GM18498 (cell line): Measurements from ENCODE around the gene CTPS2.
"Not testable (repeated sequence)": the region's sequence is repeated elsewhere in the genome, so short reads cannot be mapped to it uniquely, and the experiment has no call there.

Source experiments
- ATAC-seq: cut with Tn5 transposase; IDR thresholded peaks from one replicate; pipeline ENCODE4 v1.9.1; 2021; ENCODE audit warnings: mild to moderate bottlenecking, moderate library complexity; ENCODE audit not compliant: unreplicated experiment

The CTPS2 gene

DNA sequence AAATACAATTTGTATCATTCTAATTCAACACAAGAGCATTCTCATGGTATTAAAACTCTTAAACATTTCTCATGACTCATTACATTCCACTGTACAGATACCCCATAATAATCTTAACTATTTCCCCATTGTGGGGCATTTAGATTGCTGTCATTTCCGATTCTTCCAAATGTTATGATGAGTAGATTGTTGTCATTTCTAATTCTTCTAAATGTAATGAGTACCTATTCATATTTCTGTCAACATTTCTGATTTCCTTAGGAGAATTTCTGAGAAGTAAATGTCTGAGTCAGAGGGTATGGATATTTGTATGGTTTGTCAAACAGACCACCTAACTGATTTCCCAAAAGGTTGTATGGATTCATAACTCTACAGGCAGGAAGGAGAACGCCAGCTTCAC lies 54.2 kb downstream of the CTPS2 start:
- no peak for ATAC-seq

DNA sequence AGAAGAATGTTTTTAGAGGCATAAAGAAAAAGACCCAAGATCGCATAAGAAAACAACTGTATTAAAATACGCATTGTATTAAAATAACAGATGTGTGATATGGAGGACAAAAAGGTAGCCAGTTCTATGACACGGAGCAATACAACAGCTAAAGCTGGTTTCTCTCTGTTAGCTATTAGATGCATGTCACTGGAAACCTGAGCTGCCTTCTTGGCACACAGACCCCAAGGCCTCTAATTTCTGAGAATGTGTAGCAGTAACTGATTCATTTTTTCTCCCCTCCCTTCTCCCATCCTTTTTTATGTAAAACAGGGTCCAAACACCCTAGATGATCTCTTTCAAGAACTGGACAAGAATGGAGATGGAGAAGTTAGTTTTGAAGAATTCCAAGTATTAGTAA lies 58.4 kb downstream of the CTPS2 start:
- ATAC-seq, result no peak

DNA sequence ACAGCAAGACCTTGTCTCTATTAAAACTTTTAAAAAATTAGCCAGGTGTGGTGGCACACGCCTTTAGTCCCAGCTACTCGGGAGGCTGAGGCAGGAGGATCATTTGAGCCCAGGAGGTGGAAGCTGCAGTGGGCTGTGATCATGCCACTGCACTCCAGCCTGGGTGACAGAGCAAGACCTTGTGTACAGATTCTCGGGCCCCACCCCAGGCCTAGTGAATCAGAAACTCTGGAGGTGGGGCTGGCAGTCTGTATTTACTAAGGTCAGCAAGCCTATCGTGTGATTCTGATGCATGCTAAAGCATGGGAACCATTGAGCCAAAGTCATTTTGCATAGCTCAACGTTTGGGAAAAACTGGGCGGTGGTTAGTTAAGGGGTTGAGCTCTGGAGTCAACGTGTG lies 59.0 kb downstream of the CTPS2 start:
- no peak for ATAC-seq

DNA sequence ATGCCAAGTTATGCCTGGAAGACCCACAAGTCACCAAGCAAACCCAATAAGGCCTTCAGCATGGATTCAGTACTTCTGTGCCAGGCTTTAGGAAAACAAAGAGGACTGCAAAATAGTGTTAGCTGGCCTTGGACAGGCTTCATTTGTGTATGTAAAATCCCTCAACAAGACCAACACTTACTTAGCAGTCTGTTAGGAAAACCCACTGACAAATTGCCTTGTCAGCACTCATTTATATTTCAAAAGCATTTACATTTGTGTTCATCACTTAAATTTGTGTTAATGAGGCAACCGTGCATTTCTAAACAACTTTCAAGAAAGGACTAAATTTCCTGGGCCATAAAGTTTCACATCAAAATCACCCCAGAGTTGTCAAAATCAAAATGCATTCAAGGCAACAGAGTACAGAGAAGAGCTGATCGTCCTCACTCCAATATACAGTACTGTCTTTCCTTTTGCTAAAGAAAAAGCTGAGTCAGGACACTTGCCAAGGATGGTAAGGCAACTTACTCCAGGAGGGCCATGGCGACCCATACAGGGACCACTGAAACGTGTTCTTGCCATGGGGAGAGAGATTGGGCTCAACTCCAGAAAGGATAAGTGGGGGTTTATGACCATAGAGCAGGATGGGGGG lies 61.0 kb downstream of the CTPS2 start:
- no peak for ATAC-seq

DNA sequence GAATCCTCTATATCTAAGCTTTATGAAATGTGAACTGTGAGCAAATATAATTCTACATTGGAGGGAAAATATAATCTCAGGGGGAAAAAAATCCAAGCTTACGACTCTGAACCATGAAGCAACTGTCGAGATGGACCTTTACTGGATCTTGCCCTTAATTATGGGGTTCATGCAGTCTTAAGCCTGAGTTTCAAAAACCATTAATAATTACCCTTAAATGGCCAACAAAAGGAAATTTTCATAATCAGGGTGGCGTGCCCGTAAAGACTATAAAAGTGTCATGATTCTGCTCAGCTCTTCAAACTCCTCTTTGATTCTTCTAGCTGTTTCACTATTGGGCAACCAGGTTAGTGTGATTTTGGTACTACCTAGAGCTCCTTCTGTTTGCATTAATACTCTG lies 62.6 kb downstream of the CTPS2 start, which contains the start of gene S100G:
S100G (plus strand) TSS at position 301 of the 400 bp plus-strand sequence. CDS start 849 bp downstream, outside the sequence.
- no peak for ATAC-seq

DNA sequence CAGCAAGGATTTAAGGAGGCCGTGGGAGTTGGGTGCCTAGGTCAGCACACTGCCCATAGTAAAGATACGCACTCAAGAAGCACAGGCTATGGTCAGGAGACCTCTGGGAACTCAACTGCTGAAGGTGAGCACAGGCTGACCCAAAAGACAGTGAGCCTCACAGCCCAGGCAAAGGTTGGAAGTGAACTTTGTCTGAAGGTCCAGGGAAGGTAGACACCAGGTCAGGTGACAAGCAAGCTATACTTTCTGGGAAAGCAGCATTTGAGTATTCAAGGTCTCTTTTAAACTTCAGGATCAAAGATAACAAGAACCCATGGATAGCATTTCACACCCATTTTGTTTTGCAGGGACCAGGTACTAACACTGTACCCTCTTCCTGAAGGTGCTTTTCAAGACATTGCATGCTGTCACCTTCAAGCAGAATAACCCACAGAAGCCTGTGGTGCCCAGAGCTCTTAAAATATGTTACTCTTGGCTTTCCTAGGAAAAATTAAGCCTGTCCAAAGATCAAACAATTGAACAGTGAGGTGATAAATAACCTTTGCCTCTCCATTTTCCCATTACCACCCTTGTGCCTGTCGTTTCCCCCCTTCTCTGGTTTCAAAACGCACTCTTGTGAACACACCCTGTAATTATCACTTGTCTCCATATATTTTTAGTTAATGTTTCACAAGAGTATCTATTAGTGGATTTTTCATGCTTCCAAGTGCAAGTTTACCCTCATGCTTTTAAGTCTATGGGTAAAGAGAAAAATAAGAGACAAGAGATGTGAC lies 65.9 kb downstream of the CTPS2 start:
- no peak for ATAC-seq

DNA sequence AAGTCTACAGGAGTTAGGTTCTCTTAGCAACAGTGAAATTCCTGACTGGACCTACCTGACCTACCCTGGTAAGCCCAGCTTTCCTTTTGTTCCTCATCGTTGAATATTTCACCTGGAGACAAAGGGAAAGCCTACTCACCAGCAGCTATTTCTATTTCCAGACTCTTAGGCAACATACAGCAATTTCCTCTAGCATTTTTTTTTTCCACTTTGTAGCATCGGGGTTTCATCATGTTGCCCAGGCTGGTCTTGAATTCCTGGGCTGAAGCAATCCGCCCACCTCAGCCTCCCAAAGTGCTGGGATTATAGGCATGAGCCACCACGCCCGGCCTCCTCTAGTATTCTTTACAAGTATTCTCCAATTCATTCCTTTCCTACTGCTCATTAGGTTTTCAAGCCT lies 69.3 kb downstream of the CTPS2 start:
- ATAC-seq, result no peak

DNA sequence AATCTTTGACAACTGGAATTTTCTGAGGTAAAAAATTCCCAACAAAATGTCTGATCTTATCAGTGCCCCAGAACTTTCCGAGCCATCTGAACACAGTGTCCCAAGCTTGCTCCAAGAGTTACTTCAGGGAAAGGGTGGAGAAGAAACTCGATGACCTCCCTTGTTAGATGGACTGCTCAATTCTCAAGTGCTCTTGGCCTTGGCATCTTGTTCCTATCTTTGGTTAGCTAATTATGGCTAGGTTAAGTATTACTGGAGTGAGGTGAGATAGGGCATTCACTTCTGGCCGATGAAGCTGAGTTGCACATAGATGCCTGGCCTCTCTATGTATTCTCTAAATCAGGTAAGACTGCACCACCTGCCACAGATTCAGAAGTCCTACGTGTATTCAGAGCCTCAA lies 71.6 kb downstream of the CTPS2 start:
- no peak for ATAC-seq

DNA sequence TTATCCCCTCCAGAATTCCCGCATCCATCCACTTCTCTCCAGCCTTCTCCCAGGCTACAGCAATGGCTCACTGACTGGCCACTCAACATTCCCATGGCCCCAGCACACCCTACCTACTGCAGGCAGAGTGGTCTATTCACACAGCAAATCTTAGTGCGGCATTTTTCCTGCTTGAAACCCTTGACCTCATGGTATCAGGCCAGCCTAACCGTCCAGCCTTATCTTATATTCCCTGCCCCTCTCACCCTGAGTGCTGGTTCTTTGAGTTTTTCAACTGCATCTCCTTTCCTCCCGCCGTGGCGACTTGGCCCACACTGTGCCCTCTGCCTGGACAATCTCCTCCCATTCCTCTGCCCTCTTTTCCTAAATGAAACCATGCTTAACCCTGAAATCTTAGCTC lies 72.5 kb downstream of the CTPS2 start:
- no peak for ATAC-seq

DNA sequence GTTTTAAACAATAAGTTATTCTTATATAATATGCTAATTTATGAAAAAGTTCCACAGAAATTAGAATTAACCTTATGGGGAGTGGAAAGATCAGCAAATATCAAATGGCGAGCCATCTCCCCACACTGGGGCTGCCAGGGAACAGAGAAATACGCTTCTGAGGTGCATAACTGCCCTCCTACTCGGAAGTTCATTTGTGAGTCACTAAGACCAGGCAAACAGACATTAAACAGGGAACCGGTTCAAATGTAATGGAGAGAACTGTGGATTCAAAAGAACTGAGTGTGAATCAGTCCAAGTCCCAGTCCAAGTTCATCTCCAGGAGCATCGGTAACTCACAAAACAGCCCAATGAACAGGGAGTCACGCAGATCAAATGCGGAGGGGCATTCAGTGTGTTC lies 73.9 kb downstream of the CTPS2 start:
- no peak for ATAC-seq

DNA sequence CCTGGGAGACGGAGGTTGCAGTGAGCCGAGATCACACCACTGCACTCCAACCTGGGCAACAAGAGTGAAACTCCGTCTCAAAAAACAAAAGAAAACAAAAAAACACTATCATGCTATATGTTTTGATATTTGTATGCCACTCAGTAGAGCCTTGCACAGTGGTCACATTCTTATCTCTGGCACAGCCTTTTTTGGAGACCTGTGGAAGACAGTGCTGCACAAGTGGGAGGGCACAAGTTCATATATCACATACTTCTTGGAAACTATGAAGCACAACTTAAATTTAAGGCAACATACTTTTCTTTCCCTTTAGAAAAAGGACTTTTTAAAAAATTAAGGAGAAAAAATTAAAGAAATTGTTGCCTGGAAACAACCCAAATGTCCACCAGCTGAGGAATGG lies 76.9 kb downstream of the CTPS2 start:
- ATAC-seq, result no peak

DNA sequence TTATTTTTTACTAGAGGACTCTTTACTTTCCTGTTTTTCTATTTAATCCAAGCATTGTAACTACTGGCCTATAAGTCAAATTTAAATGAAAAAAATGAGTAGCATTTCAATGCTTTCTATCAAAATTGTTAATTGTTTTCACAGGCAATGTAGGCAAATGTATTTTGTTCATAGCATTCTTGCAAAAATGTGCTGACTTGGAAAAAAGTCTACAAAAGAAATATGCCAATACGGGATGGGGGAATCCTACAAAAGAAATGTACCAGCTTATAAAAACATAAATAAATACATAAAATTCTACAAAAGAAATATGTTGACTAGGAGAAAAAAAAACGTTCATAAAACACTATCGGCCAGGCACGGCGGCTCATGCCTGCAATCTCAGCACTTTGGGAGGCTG lies 77.4 kb downstream of the CTPS2 start:
- ATAC-seq, result no peak

DNA sequence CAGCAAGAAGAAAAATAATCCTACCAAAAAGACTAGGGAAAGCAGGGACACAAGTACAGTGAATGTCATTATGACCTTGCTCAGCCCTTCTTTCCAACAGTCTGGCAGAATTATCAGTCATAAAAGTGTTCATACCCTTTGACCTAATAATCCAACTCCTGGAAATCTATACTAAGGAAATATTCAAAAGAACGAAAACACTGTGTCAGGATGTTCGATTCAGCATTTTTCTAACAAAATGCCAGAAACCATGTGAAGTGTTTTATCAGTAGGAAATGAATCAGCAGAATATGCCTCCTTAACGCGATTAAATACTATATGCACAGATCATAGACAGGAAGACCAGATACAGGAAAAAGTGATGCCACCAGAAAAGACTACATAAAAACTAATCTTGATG lies 78.7 kb downstream of the CTPS2 start:
- ATAC-seq, result no peak

DNA sequence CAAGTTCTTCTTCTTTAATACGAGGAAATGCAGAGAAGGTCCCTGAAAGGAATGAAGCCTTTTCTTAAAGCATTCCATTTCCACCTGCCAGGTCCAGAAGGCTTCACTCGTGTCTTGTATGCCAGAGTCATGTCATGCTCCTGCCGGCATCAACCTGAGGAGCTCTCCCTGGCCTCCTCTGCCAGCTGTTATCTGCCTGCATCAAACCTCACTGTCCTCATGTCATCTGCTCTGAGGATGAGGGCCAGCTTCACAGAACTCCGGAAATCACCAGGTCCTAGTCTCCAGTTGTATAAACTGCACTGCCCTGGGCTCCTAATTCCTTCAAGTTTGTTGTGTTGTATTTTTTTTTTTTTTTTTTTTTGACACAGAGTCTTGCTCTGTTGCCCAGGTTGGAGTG lies 82.6 kb downstream of the CTPS2 start:
- ATAC-seq, result no peak

DNA sequence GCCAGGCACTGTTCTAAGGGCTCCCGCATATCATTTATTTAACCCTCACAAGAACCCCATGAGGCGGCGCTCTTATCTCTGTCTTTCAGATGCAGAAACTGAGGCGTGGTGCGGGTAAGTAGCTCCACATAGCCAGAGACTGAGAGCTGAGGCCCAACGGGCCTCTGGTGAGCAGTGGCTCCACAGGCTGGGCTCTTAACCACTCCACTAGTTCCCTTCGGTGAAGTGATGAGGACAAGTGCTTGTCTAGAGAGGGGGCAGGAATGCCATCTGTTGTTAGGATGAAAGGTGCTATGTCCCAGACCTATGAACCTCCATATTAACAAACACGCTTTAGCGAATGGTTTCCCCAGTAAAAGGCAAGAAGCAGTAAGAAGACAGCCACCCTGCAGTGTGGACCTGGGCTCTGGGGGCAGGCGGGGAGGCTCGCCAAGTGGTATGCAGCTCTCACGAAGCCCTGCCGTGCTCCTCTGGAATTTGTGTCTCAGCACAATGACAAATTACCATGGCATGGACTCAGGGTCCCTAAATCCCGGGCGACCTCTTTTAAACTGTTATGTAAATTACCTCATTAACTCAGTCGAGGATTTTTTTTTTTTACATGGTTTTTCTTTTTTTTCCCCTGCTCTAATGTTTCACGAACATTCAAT lies 83.4 kb downstream of the CTPS2 start:
- ATAC-seq, result no peak

DNA sequence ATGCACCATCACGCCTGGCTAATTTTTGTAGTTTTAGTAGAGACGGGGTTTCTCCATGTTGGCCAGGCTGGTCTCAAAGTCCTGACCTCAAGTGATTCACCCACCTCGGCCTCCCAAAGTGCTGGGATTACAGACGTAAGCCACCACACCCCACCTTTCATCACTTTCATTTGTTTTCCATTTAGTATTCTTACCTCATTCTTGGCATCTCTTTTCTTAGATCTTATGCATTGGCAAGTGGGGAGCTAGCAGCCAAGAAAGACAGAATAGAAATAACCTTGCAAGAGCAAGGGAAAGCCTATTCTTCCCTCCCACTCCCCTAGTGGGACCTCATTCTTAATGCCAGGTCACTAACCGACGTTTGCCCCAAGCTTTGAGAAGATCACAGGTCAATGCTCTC lies 84.0 kb downstream of the CTPS2 start:
- ATAC-seq, result not testable (repeated sequence)

DNA sequence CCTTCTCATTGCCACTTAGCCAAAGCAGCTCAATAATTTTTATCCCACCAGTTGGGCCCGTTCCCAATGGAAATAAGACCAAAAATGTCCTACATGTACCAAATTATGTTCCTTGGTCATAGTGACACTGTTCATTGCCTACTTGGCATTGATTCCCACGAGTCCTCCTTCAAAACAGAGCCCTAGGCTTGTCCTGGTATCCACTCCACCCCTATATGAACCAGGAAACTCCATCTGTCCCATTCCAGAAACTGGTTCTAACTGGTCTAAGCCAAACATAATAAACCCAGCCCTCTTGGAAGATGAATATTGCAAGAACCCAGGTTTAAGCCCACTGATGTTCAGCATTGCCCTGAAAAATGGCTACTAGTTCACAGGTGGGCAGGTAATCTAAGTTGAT lies 93.4 kb downstream of the CTPS2 start:
- no peak for ATAC-seq

DNA sequence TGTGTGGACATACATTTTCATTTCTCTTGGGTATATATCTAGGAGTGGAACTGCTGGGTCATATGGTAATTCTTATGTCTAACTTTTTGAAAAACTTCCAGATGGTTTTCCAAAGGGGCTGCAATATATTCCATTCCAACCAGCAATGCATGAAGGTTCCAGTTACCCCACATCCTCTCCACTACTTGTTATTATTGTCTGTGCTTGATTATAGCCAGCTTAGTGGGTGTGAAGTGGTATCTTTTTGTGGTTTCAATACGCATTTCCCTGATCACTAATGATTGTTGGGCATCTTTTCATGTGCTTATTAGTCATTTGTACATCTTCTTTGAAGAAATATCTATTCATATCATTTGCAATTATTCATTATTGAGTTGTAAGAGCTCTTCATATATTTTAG lies 94.0 kb downstream of the CTPS2 start:
- ATAC-seq, result no peak

DNA sequence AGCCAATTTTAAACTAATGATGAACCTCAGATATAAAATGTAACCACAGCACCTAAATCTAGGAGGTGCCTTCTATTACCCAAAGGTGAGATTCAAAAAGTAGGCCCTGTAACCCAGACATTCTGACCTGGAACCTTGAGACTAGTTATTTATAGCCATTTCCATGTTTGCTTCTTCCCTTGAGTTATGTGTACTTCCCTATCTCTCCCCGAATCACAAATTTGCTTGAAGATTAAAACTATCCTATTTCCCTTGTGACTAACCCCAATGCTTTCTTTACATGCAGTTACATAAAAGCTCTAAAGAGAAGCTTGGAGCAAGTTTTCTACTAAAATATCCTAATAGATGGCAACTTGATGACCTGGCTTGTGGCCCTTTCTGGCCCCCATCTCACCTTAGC lies 95.1 kb downstream of the CTPS2 start:
- ATAC-seq, result no peak

DNA sequence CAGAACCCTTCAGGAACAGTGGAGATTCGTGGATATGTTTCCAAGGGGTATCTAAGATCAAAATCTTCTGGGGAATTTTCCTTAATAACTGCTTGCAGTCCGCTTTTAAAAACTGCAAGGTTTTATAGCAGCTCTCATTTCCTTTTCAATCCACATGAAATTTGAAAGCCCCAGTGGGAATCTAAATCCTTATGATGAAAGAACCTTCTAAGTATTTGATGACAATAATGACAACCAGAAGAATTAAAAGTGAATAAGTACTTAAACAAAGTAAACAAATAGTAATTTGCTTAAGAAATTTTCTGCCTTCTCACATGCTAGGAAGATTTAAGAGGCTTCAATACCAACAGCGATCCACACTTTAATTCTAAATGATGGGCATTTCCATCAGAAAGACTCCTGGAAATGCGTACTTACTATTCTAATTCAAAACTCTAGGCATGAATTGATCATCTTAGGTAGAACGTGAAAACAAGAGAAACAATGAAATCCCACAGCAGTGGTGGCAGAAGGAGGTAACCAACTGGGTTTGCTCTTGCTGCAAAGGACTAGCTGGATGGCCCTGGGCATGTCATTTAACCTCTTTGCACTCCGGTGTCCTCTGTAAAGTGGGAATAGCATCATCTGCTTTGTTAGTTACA lies 100.1 kb downstream of the CTPS2 start:
- no peak for ATAC-seq

DNA sequence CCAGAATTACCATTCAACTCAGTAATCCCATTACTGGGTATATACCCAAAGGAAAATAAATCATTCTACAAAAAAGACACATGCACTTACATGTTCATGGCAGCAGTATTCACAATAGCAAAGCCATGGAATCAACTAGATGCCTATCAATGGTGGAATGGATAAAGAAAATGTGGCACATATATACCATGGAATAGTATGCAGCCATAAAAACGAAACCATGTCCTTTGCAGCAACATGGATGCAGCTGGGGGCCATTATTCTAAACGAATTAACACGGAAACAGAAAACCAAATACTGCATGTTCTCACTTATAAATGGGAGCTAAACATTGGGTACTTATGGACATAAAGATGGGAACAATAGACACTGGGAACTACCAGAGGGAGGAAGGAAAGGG lies 101.8 kb downstream of the CTPS2 start:
- ATAC-seq, result not testable (repeated sequence)
